K562 (cell line): ENCODE measurements around the gene MAPK4. TPM values are rescaled to one million over a fixed set of nuclear protein-coding genes. Genes with fewer than 3 reads are reported as not detected.

ENCODE experiments used
- ATAC-seq: fragments of 200-7000 bp; cut with Tn5 transposase; 3 replicates; pipeline ENCODE4 v1.9.1; 2020; ENCODE audit warnings: moderate library complexity
- BruUV-seq: library from RNA; stranded (reverse); fragments of 400-500 nt; replicated peaks from 2 replicates; lab custom pipeline; 2021; lab: Mats Ljungman, UMichigan
- CTCF ChIA-PET: fragments of 300-600 bp; formaldehyde crosslinking; extraction: SDS; loops from one replicate; lab custom pipeline; 2021; ENCODE audit warnings: low intra/inter-chr PET ratio; lab: Yijun Ruan, JAX
- POLR2A ChIA-PET: fragments of 300-600, 350-650 bp; sonication (Branson Sonifier 250); formaldehyde crosslinking; extraction: SDS; loops from one replicate; lab custom pipeline; 2021; ENCODE audit warnings: antibody characterized with exemption, inconsistent platforms; lab: Yijun Ruan, JAX
- DNase-seq, 4 experiments: peaks; one replicate each; pipeline versions ENCODE4 v3.0.0 to v3.0.0-alpha.2; 2011 to 2018; ENCODE audit warnings: low spot score in 3 of 4, mixed read lengths in 3 of 4; ENCODE audit errors: extremely low read depth in 1 of 4
- FAIRE-seq: peaks from 2 replicates; lab custom pipeline; 2011; peaks lifted over from hg19 to GRCh38; lab: Jason Lieb, UNC
- H2AFZ ChIP-seq: 2 replicates; pipeline ENCODE4 v1.6.0; 2011; ENCODE audit warnings: low read depth, low read length, control low read depth, inconsistent platforms
- H3K27ac ChIP-seq: fragments of 200-600 bp; 3 replicates; pipeline ENCODE4 v1.8.0; 2011; ENCODE audit warnings: low read depth, mild to moderate bottlenecking, control low read depth, inconsistent platforms, low read length, moderate library complexity, mixed read lengths; ENCODE audit errors: extremely low read depth
- H3K27me3 ChIP-seq, 2 experiments: fragments of 300-600 bp in 1 of 2; 2 replicates in 1 of 2; 3 replicates in 1 of 2; pipeline versions ENCODE4 v1.6.0 to v1.8.0; 2011; ENCODE audit warnings: inconsistent platforms in 2 of 2, low read length in 2 of 2, mild to moderate bottlenecking in 1 of 2, mixed read lengths in 1 of 2, moderate library complexity in 1 of 2; ENCODE audit not compliant: control insufficient read depth in 2 of 2, insufficient read depth in 2 of 2
- H3K36me3 ChIP-seq: fragments of 300-600 bp; 3 replicates; pipeline ENCODE4 v1.8.0; 2011; ENCODE audit warnings: mild to moderate bottlenecking, low read length, inconsistent platforms; ENCODE audit not compliant: control insufficient read depth, insufficient read depth
- H3K4me1 ChIP-seq, 2 experiments: fragments of 200-600 bp in 1 of 2; replicated peaks in 1 of 2; 2 replicates in 1 of 2; 3 replicates in 1 of 2; pipeline versions ENCODE4 v1.5.1 to v1.8.0; 2011; ENCODE audit warnings: inconsistent platforms in 2 of 2, low read length in 2 of 2, mild to moderate bottlenecking in 1 of 2, mixed read lengths in 1 of 2, moderate library complexity in 1 of 2; ENCODE audit not compliant: control insufficient read depth in 2 of 2, insufficient read depth in 2 of 2
- H3K4me2 ChIP-seq: 2 replicates; pipeline ENCODE4 v1.6.1; 2011; ENCODE audit warnings: low read length, control low read depth, inconsistent platforms, mixed read lengths; ENCODE audit not compliant: insufficient read depth
- H3K4me3 ChIP-seq: fragments of 200-600 bp; sonication (generic), shearing (Covaris generic); 2 replicates; pipeline ENCODE4 v1.5.1; 2016; ENCODE audit warnings: control low read depth, inconsistent platforms
- H3K79me2 ChIP-seq: fragments of 200-600 bp; 3 replicates; pipeline ENCODE4 v1.8.0; 2011; ENCODE audit warnings: low read length, inconsistent platforms; ENCODE audit not compliant: control insufficient read depth, insufficient read depth
- H3K9ac ChIP-seq, 2 experiments: 2 replicates each; pipeline versions ENCODE4 v1.6.0 to v1.6.1; 2011; ENCODE audit warnings: low read depth in 2 of 2, low read length in 2 of 2, control low read depth in 1 of 2, inconsistent platforms in 1 of 2, mild to moderate bottlenecking in 1 of 2, mixed read lengths in 1 of 2; ENCODE audit not compliant: insufficient read depth in 1 of 2
- H3K9me1 ChIP-seq: one replicate; pipeline ENCODE4 v1.6.0; 2011; ENCODE audit warnings: inconsistent platforms, mild to moderate bottlenecking, low read length, moderate library complexity; ENCODE audit not compliant: control insufficient read depth, insufficient read depth
- H3K9me3 ChIP-seq: replicated peaks from 2 replicates; pipeline ENCODE4 v1.5.1; 2011; ENCODE audit warnings: low read depth, low read length, inconsistent platforms; ENCODE audit not compliant: control insufficient read depth, insufficient read depth
- H4K20me1 ChIP-seq: replicated peaks from 2 replicates; pipeline ENCODE4 v1.6.1; 2011; ENCODE audit warnings: low read length, inconsistent platforms, mixed read lengths; ENCODE audit not compliant: control insufficient read depth, insufficient read depth
- ADNP ChIP-seq: fragments of 200-800 bp; sonication (Bioruptor generic); IDR thresholded peaks from 2 replicates; pipeline ENCODE4 v1.6.1; 2016; ENCODE audit warnings: missing genetic modification characterization, missing compliant biosample characterization
- CBX5 ChIP-seq: IDR thresholded peaks from 2 replicates; pipeline ENCODE4 v1.6.1; 2014; ENCODE audit warnings: low read depth, borderline replicate concordance
- MAFK ChIP-seq: IDR thresholded peaks from 2 replicates; pipeline ENCODE4 v1.6.1; 2011; ENCODE audit warnings: low read length, improper control_type of control experiment
- NFRKB ChIP-seq: fragments of 450-650 bp; IDR thresholded peaks from 2 replicates; pipeline ENCODE4 v1.6.1; 2016; ENCODE audit warnings: low read depth
- NR1H2 ChIP-seq: sonication (generic); formaldehyde crosslinking; IDR thresholded peaks from 2 replicates; pipeline ENCODE4 v1.4.0; 2020; ENCODE audit warnings: mild to moderate bottlenecking, missing genetic modification reagents
- PRMT5 ChIP-seq: sonication (generic); formaldehyde crosslinking; IDR thresholded peaks from 2 replicates; pipeline ENCODE4 v1.5.0; 2020; ENCODE audit warnings: missing genetic modification reagents
- RBM25 ChIP-seq: fragments of 200-400 bp; formaldehyde crosslinking; IDR thresholded peaks from 2 replicates; pipeline ENCODE4 v1.6.1; 2018; ENCODE audit warnings: low read length, low read depth, moderate library complexity; ENCODE audit not compliant: severe bottlenecking
- SLC30A9 ChIP-seq: fragments of 250-450 bp; sonication (Bioruptor Pico); IDR thresholded peaks from 2 replicates; pipeline ENCODE4 v1.8.0; 2022; ENCODE audit warnings: mild to moderate bottlenecking, moderate library complexity
- TCF3 ChIP-seq: sonication (generic); formaldehyde crosslinking; IDR thresholded peaks from 2 replicates; pipeline ENCODE4 v1.4.0; 2020; ENCODE audit warnings: mild to moderate bottlenecking, missing genetic modification reagents
- XRCC4 ChIP-seq: IDR thresholded peaks from one replicate; pipeline ENCODE4 v1.6.1; 2011; ENCODE audit not compliant: insufficient read depth, insufficient read length; ENCODE audit errors: extremely low read depth
- ZBTB7A ChIP-seq: IDR thresholded peaks from 2 replicates; pipeline ENCODE4 v1.6.1; 2011; ENCODE audit warnings: low read depth, mild to moderate bottlenecking, low read length, moderate library complexity, borderline replicate concordance; ENCODE audit not compliant: control insufficient read depth
- ZNF165 ChIP-seq: fragments of 250-450 bp; sonication (Bioruptor Pico); IDR thresholded peaks from 2 replicates; pipeline ENCODE4 v1.4.0; 2020; ENCODE audit warnings: borderline replicate concordance
- ZNF445 ChIP-seq: fragments of 250-450 bp; sonication (Bioruptor Pico); IDR thresholded peaks from 2 replicates; pipeline ENCODE4 v1.4.0; 2020; ENCODE audit warnings: low read depth, mild to moderate bottlenecking, moderate library complexity
- WGBS: fragments of 100-300 bp; shearing (Covaris generic); methylation state at CpG from one replicate; pipeline ENCODE4 v1.1.6; 2016; ENCODE audit warnings: low coverage, mixed read lengths; ENCODE audit not compliant: insufficient coverage; ENCODE audit errors: missing lambda C conversion rate; 5-methylcytosine and 5-hydroxymethylcytosine counted together
- in situ Hi-C: fragments of 300-500 bp; cut with MboI; formaldehyde crosslinking; loops from 4 replicates; pipeline ENCODE4 v1.15.0; 2018; ENCODE audit warnings: inconsistent platforms, mixed read lengths
- intact Hi-C: fragments of 100-400 bp; cut with micrococcal nuclease; formaldehyde crosslinking; loops from 2 replicates; pipeline ENCODE4 v1.14.2; 2022
- polyA plus RNA-seq, 8 experiments: library from polyadenylated mRNA; depleted of rRNA in 4 of 8; stranded (reverse) in 5 of 8; unstranded in 3 of 8; fragments of >200 nt; fragmentation: Nextera tagmentation in 2 of 8; fragmentation: Illumina TruSeq in 1 of 8; extraction: Ambion mirVana in 2 of 8; extraction: Trizol in 1 of 8; gene quantifications; 2 replicates each; pipeline versions ENCODE4 v1.2.1 to v1.2.3, GENCODE V29; 2011 to 2014; ENCODE audit warnings: inconsistent platforms in 1 of 8, missing spikeins in 1 of 8
- total RNA-seq, 7 experiments: library from RNA; depleted of rRNA in 6 of 7; stranded (reverse); fragments of >200 nt in 6 of 7; fragmentation: Illumina TruSeq in 2 of 7; extraction: Trizol in 2 of 7; gene quantifications; 2 replicates each; pipeline versions ENCODE4 v1.2.1 to v1.2.3, GENCODE V29; 2011 to 2021; ENCODE audit warnings: low replicate concordance in 1 of 7
- TF ChIP-seq, protein P1 (sequence below): fragments of 250-450 bp; sonication (Bioruptor Pico); IDR thresholded peaks from 2 replicates; pipeline ENCODE4 v1.4.0; 2020; ENCODE audit warnings: mild to moderate bottlenecking, moderate library complexity

Gene MAPK4
- total and polyA plus RNA-seq, 9 of the 15 experiments (the other 6 are each of a cell fraction or from before 2014, with no cell fraction given) = not detected

DNA sequence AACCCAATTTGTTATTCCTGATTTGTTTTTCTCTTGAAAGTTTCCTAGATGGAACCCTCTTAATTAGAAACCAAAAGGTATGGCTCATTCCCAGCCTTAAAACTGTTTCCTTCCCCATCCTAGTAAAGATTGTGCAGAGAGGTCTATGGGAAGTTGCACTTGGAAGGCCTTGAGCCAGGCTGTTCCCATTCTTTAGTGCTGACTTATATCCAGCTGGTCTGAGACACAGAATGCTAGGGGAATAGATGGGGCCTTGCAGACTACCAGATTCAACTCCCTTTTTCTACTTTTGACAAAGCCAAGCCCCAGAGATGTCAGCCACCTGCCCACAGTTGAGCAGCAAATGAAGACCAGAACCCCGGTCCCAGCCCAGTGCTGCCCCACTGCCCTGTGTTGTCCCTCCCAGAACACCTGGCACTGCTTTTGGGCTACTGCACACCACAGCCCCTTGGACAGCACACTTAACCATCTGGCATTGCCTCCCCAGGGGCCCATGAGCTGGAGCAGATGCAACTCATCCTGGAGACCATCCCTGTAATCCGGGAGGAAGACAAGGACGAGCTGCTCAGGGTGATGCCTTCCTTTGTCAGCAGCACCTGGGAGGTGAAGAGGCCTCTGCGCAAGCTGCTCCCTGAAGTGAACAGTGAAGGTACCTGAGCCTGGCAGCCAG, 161.7 kb downstream of the MAPK4 start:
- H2AFZ ChIP-seq = no peak overlapping the region
- H3K79me2 ChIP-seq = no peaks in the 10 kb centered on the region
- no peak overlapping the region for H3K4me3 ChIP-seq
- no peaks in the 10 kb centered on the region for H3K9me1 ChIP-seq
- 7% methylated on average over 3 of the region's 4 CpGs for WGBS
- H3K9ac ChIP-seq = no peak overlapping the region
- FAIRE-seq (no peak), DNase-seq (no peak), ATAC-seq (no peak)
- BruUV-seq = no TSS peak
- no peaks in the 10 kb centered on the region; a peak in 2 of 5 replicates for H3K27me3 ChIP-seq
- in situ Hi-C loops = no loop called here
- POLR2A ChIA-PET = no interaction called here
- intact Hi-C loops = no loop called here
- H3K4me1 ChIP-seq = no peaks in the 10 kb centered on the region
- H3K36me3 ChIP-seq = no peaks in the 10 kb centered on the region
- no peaks in the 10 kb centered on the region for H3K9me3 ChIP-seq
- no peak for TF ChIP-seq SLC30A9 (CRISPR knock-in tag)
- TF ChIP-seq ADNP = no peak
- no peak for TF ChIP-seq ZBTB7A
- no peak for TF ChIP-seq ZNF445 (CRISPR knock-in tag)
- no peak for TF ChIP-seq NR1H2 (CRISPR knock-in tag)
- no peak for TF ChIP-seq TCF3 (CRISPR knock-in tag)
- TF ChIP-seq PRMT5 (CRISPR knock-in tag) = no peak
- TF ChIP-seq NFRKB = no peak
- no peak for TF ChIP-seq CBX5
- TF ChIP-seq RBM25 = no peak
- TF ChIP-seq MAFK = no peak
- TF ChIP-seq, protein P1, sequence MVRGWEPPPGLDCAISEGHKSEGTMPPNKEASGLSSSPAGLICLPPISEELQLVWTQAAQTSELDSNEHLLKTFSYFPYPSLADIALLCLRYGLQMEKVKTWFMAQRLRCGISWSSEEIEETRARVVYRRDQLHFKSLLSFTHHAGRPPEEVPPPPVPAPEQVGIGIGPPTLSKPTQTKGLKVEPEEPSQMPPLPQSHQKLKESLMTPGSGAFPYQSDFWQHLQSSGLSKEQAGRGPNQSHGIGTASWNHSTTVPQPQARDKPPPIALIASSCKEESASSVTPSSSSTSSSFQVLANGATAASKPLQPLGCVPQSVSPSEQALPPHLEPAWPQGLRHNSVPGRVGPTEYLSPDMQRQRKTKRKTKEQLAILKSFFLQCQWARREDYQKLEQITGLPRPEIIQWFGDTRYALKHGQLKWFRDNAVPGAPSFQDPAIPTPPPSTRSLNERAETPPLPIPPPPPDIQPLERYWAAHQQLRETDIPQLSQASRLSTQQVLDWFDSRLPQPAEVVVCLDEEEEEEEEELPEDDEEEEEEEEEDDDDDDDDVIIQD (CRISPR knock-in tag) = no peak
- TF ChIP-seq ZNF165 (CRISPR knock-in tag) = no peak
- TF ChIP-seq XRCC4 = no peak
- TF ChIP-seq, all 486 proteins: peak for 0
- no peaks in the 10 kb centered on the region for H4K20me1 ChIP-seq
- CTCF ChIA-PET = no interaction called here
- H3K27ac ChIP-seq = no peak overlapping the region
- no peak overlapping the region for H3K4me2 ChIP-seq
